Hindlimb muscle (tissue), 1 donor: ENCODE results near the gene VSTM1. TPM values are rescaled to one million over a fixed set of nuclear protein-coding genes. Genes with fewer than 3 reads are reported as not detected.

Experiments used
- DNase-seq: peaks from one replicate; pipeline ENCODE4 v3.0.0-alpha.2; 2013
- polyA plus RNA-seq: library from polyadenylated mRNA; unstranded; fragments of 120-200 nt; gene quantifications from one replicate; pipeline ENCODE4 v1.2.1, GENCODE V29; 2013; ENCODE audit not compliant: insufficient read length

Gene VSTM1
- polyA plus RNA-seq, 1 donor: not detected

DNA sequence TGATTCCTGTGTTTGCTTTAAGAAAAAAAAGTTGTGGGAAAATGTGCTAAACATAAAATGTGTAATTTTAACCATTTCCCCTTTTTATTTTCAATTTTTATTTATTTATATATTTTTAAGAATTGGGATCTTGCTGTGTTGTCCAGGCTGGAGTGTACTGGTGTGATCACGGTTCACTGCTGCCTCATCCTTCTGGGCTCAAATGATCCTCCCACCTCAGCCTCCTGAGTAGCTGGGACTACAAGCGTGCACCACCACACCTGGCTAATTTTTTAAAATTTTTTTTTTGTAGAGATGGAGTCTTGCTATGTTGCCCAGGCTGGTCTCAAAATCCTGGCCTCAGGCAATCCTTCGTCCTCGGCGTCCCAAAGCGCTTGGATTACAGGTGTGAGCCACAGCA is 53.2 kb downstream of the VSTM1 start:
- DNase-seq: no peak

DNA sequence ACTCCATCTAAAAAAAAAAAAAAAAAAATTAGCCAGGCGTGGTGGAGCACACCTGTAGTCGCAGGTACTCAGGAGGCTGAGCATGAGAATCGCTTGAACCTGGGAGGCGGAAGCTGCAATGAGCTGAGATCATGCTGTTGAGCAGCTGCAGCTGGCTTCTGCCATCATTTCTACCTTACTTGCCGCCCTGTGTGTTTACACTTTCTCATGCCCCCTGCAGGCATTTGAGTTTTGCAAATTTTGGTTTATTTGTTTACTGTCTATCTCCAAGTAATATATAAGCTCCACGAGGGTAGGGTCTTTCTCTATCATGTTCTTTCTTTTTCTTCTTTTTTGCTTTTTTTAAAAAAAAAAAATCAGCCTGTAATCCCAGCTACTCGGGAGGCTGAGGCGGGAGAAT is 54.3 kb downstream of the VSTM1 start:
- no peak for DNase-seq

DNA sequence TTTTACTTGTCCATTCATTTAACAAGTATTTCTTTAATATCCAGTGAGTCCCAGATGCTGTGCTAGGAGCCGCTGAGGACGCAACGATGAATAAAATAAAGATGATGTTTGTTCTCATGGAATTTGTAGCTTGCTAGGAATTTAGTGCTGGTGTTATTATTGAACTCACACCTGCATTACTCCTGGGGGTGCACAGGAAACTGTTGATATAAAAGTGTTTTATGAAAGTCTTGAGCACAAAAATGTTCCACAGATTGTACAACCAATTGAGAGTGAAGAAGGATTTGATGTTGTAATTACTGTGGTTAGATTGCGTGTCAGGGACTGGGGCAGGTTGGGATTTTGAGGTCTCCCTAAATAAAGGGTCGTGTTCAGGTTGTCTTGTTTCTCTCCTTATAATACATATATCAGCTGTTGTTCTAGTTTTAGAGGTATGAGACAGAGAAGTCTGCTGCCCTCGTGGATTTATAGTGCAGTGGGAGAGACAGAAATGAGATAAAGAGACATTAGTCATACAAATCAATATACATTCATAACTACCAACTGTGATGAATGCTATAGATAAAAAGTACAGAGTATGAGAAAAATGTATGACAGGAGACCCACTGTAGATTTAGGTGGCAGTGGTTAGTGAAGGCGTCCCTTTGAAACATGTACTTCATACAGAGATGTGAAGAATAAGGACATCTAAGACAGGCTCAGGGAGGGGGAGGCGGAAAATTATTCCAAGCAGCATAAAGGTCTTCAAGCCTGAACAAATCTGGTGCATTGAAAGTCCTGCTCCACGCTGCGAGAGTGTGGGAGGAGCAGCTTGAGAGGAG is 61.0 kb downstream of the VSTM1 start:
- DNase-seq: no peak

- no peak for DNase-seq
These were observed 62.2 kb downstream of the VSTM1 start for GRCh38 chr19:54001496-54001895.

- no peak for DNase-seq
These were observed 64.0 kb downstream of the VSTM1 start for GRCh38 chr19:53999694-54000093.

DNA sequence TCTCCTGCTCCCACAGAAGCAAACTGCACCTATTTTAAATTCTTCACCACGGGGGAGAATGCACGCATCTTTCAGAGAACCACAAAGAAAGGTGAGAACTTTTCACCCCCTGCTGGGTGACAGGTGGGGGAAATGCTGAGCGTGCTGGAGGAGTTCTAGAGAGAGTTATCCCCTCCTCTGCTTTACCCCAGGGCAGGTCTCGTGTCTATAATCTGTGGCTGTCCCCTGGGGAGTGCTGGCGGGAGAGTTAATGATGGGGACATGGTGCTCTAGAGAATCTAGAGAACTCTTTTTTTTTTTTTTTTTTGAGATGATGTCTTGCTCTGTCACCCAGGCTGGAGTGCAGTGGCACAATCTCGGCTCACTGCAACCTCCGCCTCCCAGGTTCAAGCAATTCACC is 65.5 kb downstream of the VSTM1 start:
- no peak for DNase-seq

- no peak for DNase-seq
These were observed 68.9 kb downstream of the VSTM1 start for GRCh38 chr19:53994811-53995210.

DNA sequence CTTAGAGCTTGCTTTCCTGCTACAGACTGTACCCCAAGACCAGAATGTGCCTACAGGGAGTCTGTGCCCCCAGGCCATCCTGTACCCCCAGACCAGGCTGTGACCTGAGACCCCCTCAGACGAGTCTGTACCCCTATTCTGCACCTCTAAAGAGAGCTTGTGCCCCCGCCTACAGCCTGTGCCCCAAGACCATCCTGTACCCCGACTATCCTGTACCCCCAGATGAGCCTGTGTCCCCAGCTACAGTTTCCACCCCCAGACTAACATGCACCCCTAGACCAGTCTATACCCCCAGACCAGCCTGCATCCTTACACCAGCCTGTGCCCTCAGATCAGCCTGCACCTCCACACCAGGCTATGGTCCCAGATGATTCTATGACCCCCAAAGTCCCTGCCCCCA is 70.2 kb downstream of the VSTM1 start:
- no peak for DNase-seq

DNA sequence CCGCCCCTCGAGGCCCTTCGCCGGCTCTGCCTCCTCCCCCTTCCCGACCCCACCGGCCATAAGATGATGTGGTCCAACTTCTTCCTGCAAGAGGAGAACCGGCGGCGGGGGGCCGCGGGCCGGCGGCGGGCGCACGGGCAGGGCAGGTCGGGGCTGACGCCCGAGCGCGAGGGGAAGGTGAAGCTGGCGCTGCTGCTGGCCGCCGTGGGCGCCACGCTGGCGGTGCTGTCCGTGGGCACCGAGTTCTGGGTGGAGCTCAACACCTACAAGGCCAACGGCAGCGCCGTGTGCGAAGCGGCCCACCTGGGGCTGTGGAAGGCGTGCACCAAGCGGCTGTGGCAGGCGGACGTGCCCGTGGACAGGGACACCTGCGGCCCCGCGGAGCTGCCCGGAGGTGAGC is 70.9 kb downstream of the VSTM1 start:
- no peak for DNase-seq

DNA sequence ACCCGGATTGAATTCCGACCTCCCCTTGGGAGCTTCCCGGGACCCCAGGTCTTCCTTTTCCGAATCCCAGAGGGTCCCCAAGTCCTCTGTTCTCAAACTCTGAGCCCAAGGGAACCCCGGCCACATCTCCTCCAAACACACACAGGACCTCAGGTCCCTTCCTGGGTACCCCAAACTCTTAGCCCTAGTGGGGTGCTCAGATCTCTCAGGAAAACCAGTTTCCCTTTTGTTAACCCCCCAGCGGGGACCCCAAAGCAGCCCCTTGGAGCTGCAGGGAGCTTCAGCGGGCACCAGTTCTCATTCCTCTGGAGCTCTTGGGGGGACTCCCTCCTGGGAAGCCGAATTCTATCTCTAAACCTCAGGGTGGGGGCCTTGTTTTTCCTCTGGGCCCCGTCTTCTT is 71.5 kb downstream of the VSTM1 start:
- no peak for DNase-seq

DNA sequence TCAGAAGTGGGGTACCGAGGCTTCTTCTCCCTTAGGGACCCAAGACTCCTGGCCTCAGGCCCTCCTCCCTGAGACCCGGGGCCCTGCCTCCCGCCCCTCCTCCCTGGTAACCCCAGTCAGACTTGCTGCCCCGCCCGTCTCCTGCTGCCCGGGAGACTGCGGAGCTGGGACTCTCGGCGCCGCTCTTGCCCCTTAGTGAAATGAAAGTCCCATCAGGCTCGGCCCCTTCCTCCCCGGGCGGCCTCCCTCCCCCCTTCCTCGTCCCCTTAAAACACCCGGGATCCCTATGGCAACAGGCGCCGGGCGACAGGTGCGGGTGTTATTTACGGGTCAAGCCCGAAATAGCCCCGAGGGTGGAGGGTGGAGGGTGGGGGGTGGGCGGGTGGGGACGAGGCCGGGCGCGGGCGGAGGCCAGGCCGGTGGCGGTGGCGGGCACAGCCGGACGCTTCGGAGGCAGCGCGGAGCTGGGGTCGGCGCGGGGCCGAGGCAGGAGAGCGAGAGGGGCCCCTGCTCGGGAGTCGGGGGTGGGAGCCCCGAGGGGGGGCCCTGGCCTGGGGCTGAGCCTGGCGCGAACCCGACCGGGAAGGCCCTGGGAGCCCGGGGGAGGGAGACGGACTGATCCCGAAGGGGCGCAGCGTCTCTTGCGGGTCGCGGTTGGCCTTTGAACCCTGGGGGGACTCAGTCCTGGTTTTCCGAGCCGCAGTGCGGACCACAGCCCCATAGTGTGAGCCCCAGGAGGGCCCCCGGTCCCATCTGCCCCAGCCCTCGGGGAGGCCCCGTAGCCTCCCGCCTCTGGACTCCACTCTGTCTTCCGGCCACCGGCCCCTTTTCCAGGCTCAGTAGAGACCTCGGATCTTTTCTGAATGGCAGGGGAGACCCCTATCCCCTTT is 72.2 kb downstream of the VSTM1 start, which contains the start of gene CACNG6:
Gene CACNG6, plus strand, starts transcription at position 414 of the 890 bp plus-strand sequence. CDS start 1,241 bp downstream, outside the sequence.
- DNase-seq: no peak

Other genes starting within 250 kb of the VSTM1 start
- 0.46 TPM for gene NLRP12, start 239.6 kb downstream of the VSTM1 start, polyA plus RNA-seq
- gene MYADM, start 196.0 kb downstream of the VSTM1 start, polyA plus RNA-seq: 184 TPM
- gene PRKCG, start 181.7 kb downstream of the VSTM1 start, polyA plus RNA-seq: 0.43 TPM
- gene CACNG7, start 154.6 kb downstream of the VSTM1 start, polyA plus RNA-seq: not detected
- 1.1 TPM for gene CACNG8, start 101.0 kb downstream of the VSTM1 start, polyA plus RNA-seq
- gene CACNG6, start 72.3 kb downstream of the VSTM1 start, polyA plus RNA-seq: 27.6 TPM
- gene TARM1, start 17.5 kb upstream of the VSTM1 start, polyA plus RNA-seq: not detected
- 0.65 TPM for gene OSCAR, start 36.9 kb upstream of the VSTM1 start, polyA plus RNA-seq
- 112 TPM for gene NDUFA3, start 39.0 kb upstream of the VSTM1 start, polyA plus RNA-seq
- 16.7 TPM for gene TFPT, start 51.8 kb upstream of the VSTM1 start, polyA plus RNA-seq
- gene PRPF31, start 51.9 kb upstream of the VSTM1 start, polyA plus RNA-seq: 55.9 TPM
- 37.7 TPM for gene CNOT3, start 73.9 kb upstream of the VSTM1 start, polyA plus RNA-seq
- 11.1 TPM for gene LENG1, start 95.8 kb upstream of the VSTM1 start, polyA plus RNA-seq
- 5.7 TPM for gene TMC4, start 109.3 kb upstream of the VSTM1 start, polyA plus RNA-seq
- 28.9 TPM for gene MBOAT7, start 125.7 kb upstream of the VSTM1 start, polyA plus RNA-seq
- gene TSEN34, start 127.4 kb upstream of the VSTM1 start, polyA plus RNA-seq: 35.0 TPM
- 2,238 TPM for gene RPS9, start 137.0 kb upstream of the VSTM1 start, polyA plus RNA-seq
- gene LILRB3, start 159.1 kb upstream of the VSTM1 start, polyA plus RNA-seq: 3.8 TPM
- gene LILRA6, start 178.9 kb upstream of the VSTM1 start, polyA plus RNA-seq: 2.0 TPM
- gene LILRB5, start 193.4 kb upstream of the VSTM1 start, polyA plus RNA-seq: 7.1 TPM
- 2.7 TPM for gene LILRB2, start 217.2 kb upstream of the VSTM1 start, polyA plus RNA-seq
- 0.56 TPM for gene LILRA5, start 249.3 kb upstream of the VSTM1 start, polyA plus RNA-seq